SK-N-SH (cell line): ENCODE results near the gene CDC45. TPM values are rescaled to one million over a fixed set of nuclear protein-coding genes. Genes with fewer than 3 reads are reported as not detected.

Experiments used
- CTCF ChIA-PET: fragments of 300-600, 350-600 bp; formaldehyde crosslinking; extraction: SDS; loops from one replicate; lab custom pipeline; 2021; lab: Yijun Ruan, JAX
- POLR2A ChIA-PET: fragments of 350-600 bp; sonication (Branson Sonifier 250); formaldehyde crosslinking; extraction: SDS; loops from one replicate; lab custom pipeline; 2020; ENCODE audit warnings: antibody characterized with exemption, inconsistent platforms; lab: Yijun Ruan, JAX
- DNase-seq: peaks from one replicate; pipeline ENCODE4 v3.0.0; 2012
- H2AFZ ChIP-seq: fragments of 200-600 bp; sonication (generic); 2 replicates; pipeline ENCODE4 v1.8.1; 2016; ENCODE audit warnings: antibody characterized with exemption, mild to moderate bottlenecking, low read depth
- H3F3A ChIP-seq: fragments of 200-600 bp; sonication (generic); replicated peaks from 2 replicates; pipeline ENCODE3; 2016; ENCODE audit warnings: antibody characterized with exemption, mild to moderate bottlenecking; ENCODE audit not compliant: insufficient read depth
- H3K27ac ChIP-seq, 2 experiments: fragments of 200-500 bp in 1 of 2; fragments of 200-600 bp in 1 of 2; sonication (Bioruptor generic) in 1 of 2; sonication (generic), shearing (Covaris generic) in 1 of 2; 2 replicates each; pipeline versions ENCODE4 v1.5.1 to v1.6.1; 2014 to 2016; ENCODE audit warnings: low read depth in 2 of 2, inconsistent platforms in 1 of 2, low read length in 1 of 2, mild to moderate bottlenecking in 1 of 2, mixed read lengths in 1 of 2
- H3K27me3 ChIP-seq: fragments of 200-600 bp; sonication (generic), shearing (Covaris generic); 2 replicates; pipeline ENCODE4 v1.6.1; 2016; ENCODE audit warnings: mixed run types; ENCODE audit not compliant: insufficient read depth
- H3K36me3 ChIP-seq, 2 experiments: fragments of 200-500 bp in 1 of 2; fragments of 200-600 bp in 1 of 2; sonication (Bioruptor generic) in 1 of 2; sonication (generic) in 1 of 2; replicated peaks in 1 of 2; 2 replicates each; pipeline versions ENCODE3 to v1.5.1; 2014 to 2016; ENCODE audit warnings: low read length in 1 of 2, mild to moderate bottlenecking in 1 of 2; ENCODE audit not compliant: insufficient read depth in 2 of 2, control insufficient read depth in 1 of 2
- H3K4me1 ChIP-seq, 2 experiments: fragments of 200-500 bp in 1 of 2; fragments of 200-600 bp in 1 of 2; sonication (Bioruptor generic) in 1 of 2; sonication (generic), shearing (Covaris generic) in 1 of 2; 2 replicates each; pipeline versions ENCODE4 v1.5.1 to v1.6.1; 2014 to 2016; ENCODE audit warnings: low read depth in 1 of 2, low read length in 1 of 2, mixed run types in 1 of 2; ENCODE audit not compliant: insufficient read depth in 2 of 2, control insufficient read depth in 1 of 2
- H3K4me2 ChIP-seq: fragments of 200-600 bp; sonication (generic), shearing (Covaris generic); 2 replicates; pipeline ENCODE4 v1.6.1; 2017; ENCODE audit warnings: mixed run types
- H3K4me3 ChIP-seq, 2 experiments: fragments of 200-500 bp in 1 of 2; fragments of 200-600 bp in 1 of 2; sonication (Bioruptor generic) in 1 of 2; sonication (generic), shearing (Covaris generic) in 1 of 2; 2 replicates each; pipeline versions ENCODE4 v1.5.1 to v1.8.1; 2014 to 2016; ENCODE audit warnings: low read depth in 2 of 2, inconsistent platforms in 1 of 2, low read length in 1 of 2, mild to moderate bottlenecking in 1 of 2, mixed read lengths in 1 of 2, moderate library complexity in 1 of 2
- H3K79me2 ChIP-seq: fragments of 200-600 bp; sonication (generic); 2 replicates; pipeline ENCODE4 v1.8.1; 2017; ENCODE audit warnings: mild to moderate bottlenecking; ENCODE audit not compliant: insufficient read depth
- H3K9ac ChIP-seq: fragments of 200-600 bp; sonication (generic); 2 replicates; pipeline ENCODE4 v1.6.1; 2017; ENCODE audit warnings: mixed run types
- H3K9me2 ChIP-seq: fragments of 200-600 bp; sonication (generic); 2 replicates; pipeline ENCODE4 v1.6.1; 2017; ENCODE audit warnings: mixed run types
- H3K9me3 ChIP-seq: fragments of 200-600 bp; sonication (generic); 2 replicates; pipeline ENCODE4 v1.6.1; 2017; ENCODE audit warnings: mixed run types, mild to moderate bottlenecking, moderate library complexity
- H4K20me1 ChIP-seq: fragments of 200-600 bp; sonication (generic); 2 replicates; pipeline ENCODE4 v1.6.1; 2017; ENCODE audit warnings: mild to moderate bottlenecking, mixed run types; ENCODE audit not compliant: insufficient read depth
- CTCF ChIP-seq: fragments of 200-600 bp; sonication (generic); IDR thresholded peaks from 2 replicates; pipeline ENCODE4 v1.6.1; 2017; ENCODE audit warnings: antibody characterized with exemption, mild to moderate bottlenecking, moderate library complexity
- FOXM1 ChIP-seq: IDR thresholded peaks from 2 replicates; pipeline ENCODE4 v1.4.0; 2012; ENCODE audit warnings: low read depth, mild to moderate bottlenecking
- IRF3 ChIP-seq: fragments of 150-350 bp; IDR thresholded peaks from 2 replicates; pipeline ENCODE4 v1.6.1; 2016; ENCODE audit warnings: mild to moderate bottlenecking, low read depth, low read length
- MXI1 ChIP-seq: IDR thresholded peaks from 2 replicates; pipeline ENCODE4 v1.6.1; 2012; ENCODE audit warnings: mild to moderate bottlenecking, low read depth, low read length, improper control_type of control experiment
- NFIC ChIP-seq: IDR thresholded peaks from 2 replicates; pipeline ENCODE4 v1.4.0; 2012; ENCODE audit warnings: borderline replicate concordance
- RCOR1 ChIP-seq: fragments of 150-350 bp; IDR thresholded peaks from 2 replicates; pipeline ENCODE4 v1.6.1; 2017; ENCODE audit warnings: antibody characterized with exemption, low read length
- RFX5 ChIP-seq: IDR thresholded peaks from 2 replicates; pipeline ENCODE4 v1.6.1; 2012; ENCODE audit warnings: mild to moderate bottlenecking, improper control_type of control experiment, low read length
- USF1 ChIP-seq: IDR thresholded peaks from 2 replicates; pipeline ENCODE4 v1.4.0; 2012; ENCODE audit warnings: low read depth, borderline replicate concordance
- WGBS: methylation state at CpG from one replicate; pipeline ENCODE4 v1.1.6; 2017; ENCODE audit warnings: low lambda C conversion rate; 5-methylcytosine and 5-hydroxymethylcytosine counted together
- polyA plus RNA-seq, 3 experiments: library from polyadenylated mRNA; depleted of rRNA; stranded (reverse); fragments of >200 nt; gene quantifications; 2 replicates each; pipeline ENCODE4 v1.2.3, GENCODE V29; 2012
- TF ChIP-seq, protein P1 (sequence below): fragments of 150-350 bp; IDR thresholded peaks from 2 replicates; pipeline ENCODE4 v1.6.1; 2017; ENCODE audit warnings: antibody characterized with exemption, low read length, low read depth, borderline replicate concordance

CDC45 gene
- polyA plus RNA-seq, 1 of the 3 experiments (the other 2 are of a cell fraction): 23.6 TPM

- no peaks in the 10 kb centered on the region; a peak in 1 of 4 replicates for H3K4me1 ChIP-seq
- TF ChIP-seq RFX5 (no peak), CTCF (0 out of 2 replicates have a peak, but pooled peaks have one; percentile 7)
- TF ChIP-seq, all 33 proteins: peak for 1
- Histone ChIP-seq H3K27ac (no peak overlapping the region), H3F3A (no peaks in the 10 kb centered on the region), H3K27me3 (no peaks in the 10 kb centered on the region; the same call in 1 of the 2 replicates), H4K20me1 (no peaks in the 10 kb centered on the region), H3K9me3 (no peaks in the 10 kb centered on the region), H3K4me2 (no peak overlapping the region), H3K79me2 (no peaks in the 10 kb centered on the region), H2AFZ (no peak overlapping the region), H3K9ac (no peak overlapping the region), H3K36me3 (no peaks in the 10 kb centered on the region), H3K4me3 (no peak overlapping the region), H3K9me2 (no peaks in the 10 kb centered on the region)
- 68% methylated on average over 12 of the region's 12 CpGs for WGBS
- ChIA-PET POLR2A (no interaction called here), CTCF (interaction anchor here (1.3 to 1.7 kb wide), 2 partner anchors 59 to 75 kb away, joined by 3 to 4 read pairs; no protein-coding TSS in a partner anchor)
- peak; percentile 40 for DNase-seq
These were observed 75.2 kb downstream of the CDC45 start for GRCh38 chr22:19554834-19555404.

- Histone ChIP-seq H3K27ac (no peak overlapping the region), H3K4me3 (no peak overlapping the region), H3K4me1 (no peaks in the 10 kb centered on the region; a peak in 1 of 4 replicates), H3K4me2 (no peak overlapping the region), H4K20me1 (no peaks in the 10 kb centered on the region), H3F3A (no peaks in the 10 kb centered on the region), H3K27me3 (no peaks in the 10 kb centered on the region; the same call in 1 of the 2 replicates), H2AFZ (no peak overlapping the region), H3K9ac (no peak overlapping the region), H3K36me3 (no peaks in the 10 kb centered on the region), H3K9me3 (no peaks in the 10 kb centered on the region), H3K79me2 (no peaks in the 10 kb centered on the region), H3K9me2 (no peaks in the 10 kb centered on the region)
- 42% methylated on average over 6 of the region's 6 CpGs for WGBS
- TF ChIP-seq, protein P1, sequence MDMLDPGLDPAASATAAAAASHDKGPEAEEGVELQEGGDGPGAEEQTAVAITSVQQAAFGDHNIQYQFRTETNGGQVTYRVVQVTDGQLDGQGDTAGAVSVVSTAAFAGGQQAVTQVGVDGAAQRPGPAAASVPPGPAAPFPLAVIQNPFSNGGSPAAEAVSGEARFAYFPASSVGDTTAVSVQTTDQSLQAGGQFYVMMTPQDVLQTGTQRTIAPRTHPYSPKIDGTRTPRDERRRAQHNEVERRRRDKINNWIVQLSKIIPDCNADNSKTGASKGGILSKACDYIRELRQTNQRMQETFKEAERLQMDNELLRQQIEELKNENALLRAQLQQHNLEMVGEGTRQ: no peak
- TF ChIP-seq USF1 (no peak), RCOR1 (no peak), MXI1 (no peak), NFIC (no peak), IRF3 (no peak), FOXM1 (no peak)
- no peak for DNase-seq
- POLR2A ChIA-PET: no interaction called here
- CTCF ChIA-PET: interaction anchor here (1.3 to 1.7 kb wide), 2 partner anchors 60 to 75 kb away, joined by 3 to 4 read pairs; no protein-coding TSS in a partner anchor
These were observed 75.9 kb downstream of the CDC45 start for GRCh38 chr22:19555651-19556050.
